NCI-H526 treated with DMSO at 0.1 percent for 48 hours (cell line): ENCODE data around the gene RAG2.

Source experiments
- DNase-seq: peaks from one replicate; lab custom pipeline; 2025; lab: John Stamatoyannopoulos, UW

Gene RAG2

DNA sequence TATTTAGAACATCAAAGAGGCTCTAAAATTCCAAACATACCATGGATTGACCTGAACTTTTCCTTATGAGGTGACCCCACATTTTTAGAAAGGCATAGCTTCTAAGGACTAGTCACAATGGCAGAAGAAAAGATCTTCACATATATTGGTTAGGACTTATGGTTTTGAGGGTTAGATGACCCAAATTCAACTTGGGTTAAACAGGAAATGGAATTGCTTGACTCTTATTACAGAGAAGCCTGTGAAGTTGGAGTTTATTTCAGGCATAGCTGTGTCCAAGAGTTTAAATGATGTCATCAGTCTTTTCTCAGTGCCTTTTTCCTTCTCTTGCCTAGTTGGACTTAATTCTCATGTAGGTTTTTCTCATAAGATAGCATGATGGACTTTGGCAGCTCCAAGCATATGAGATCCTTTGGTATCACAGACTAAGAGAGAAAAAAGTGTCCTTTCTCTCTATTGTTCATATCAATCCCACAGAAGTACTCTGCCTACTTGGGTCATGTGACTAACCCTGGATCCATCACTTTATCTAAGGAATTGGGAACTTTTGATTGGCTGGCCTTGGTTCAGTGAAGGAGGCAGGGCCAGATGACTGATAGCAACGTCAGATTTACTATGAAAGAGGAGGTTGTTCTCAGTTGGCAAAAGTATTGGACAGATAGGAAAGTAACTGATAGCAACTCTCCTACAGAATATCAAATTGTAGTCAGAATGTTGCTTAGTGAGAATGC lies 47.5 kb downstream of the RAG2 start:
- DNase-seq, result no peak
